Mesenchymal stem cell (in vitro differentiated cells and primary cell): Measurements from ENCODE around the gene ACAD8.

Source experiments
- DNase-seq: peaks from one replicate; pipeline ENCODE4 v3.0.0-alpha.2; 2013
- H2AFZ ChIP-seq: one replicate; pipeline ENCODE4 v1.6.1; 2013; ENCODE audit warnings: low read depth, mild to moderate bottlenecking, control low read depth, inconsistent platforms, low read length, moderate library complexity
- H2AK5ac ChIP-seq: 2 replicates; pipeline ENCODE4 v1.6.1; 2013; ENCODE audit warnings: low read length, moderate library complexity, mild to moderate bottlenecking, inconsistent platforms; ENCODE audit not compliant: severe bottlenecking
- H2BK120ac ChIP-seq: one replicate; pipeline ENCODE4 v1.6.1; 2013; ENCODE audit warnings: low read depth, mild to moderate bottlenecking, inconsistent platforms, low read length, moderate library complexity
- H2BK12ac ChIP-seq, 2 experiments: one replicate each; pipeline ENCODE4 v1.6.1; 2013; ENCODE audit warnings: inconsistent platforms in 2 of 2, low read length in 2 of 2, mild to moderate bottlenecking in 2 of 2, moderate library complexity in 2 of 2, control low read depth in 1 of 2
- H2BK15ac ChIP-seq: one replicate; pipeline ENCODE4 v1.6.1; 2013; ENCODE audit warnings: mild to moderate bottlenecking, low read depth, inconsistent platforms; ENCODE audit not compliant: poor library complexity, severe bottlenecking
- H2BK5ac ChIP-seq: 2 replicates; pipeline ENCODE4 v1.6.1; 2013; ENCODE audit warnings: low read depth, mild to moderate bottlenecking, low read length, control low read depth, inconsistent platforms; ENCODE audit not compliant: poor library complexity, severe bottlenecking
- H3K14ac ChIP-seq, 2 experiments: one replicate each; pipeline ENCODE4 v1.6.1; 2013; ENCODE audit warnings: inconsistent platforms in 2 of 2, low read length in 2 of 2, control low read depth in 1 of 2, mild to moderate bottlenecking in 1 of 2, moderate library complexity in 1 of 2
- H3K18ac ChIP-seq, 2 experiments: one replicate each; pipeline ENCODE4 v1.6.1; 2013; ENCODE audit warnings: inconsistent platforms in 2 of 2, low read length in 2 of 2, control low read depth in 1 of 2, low read depth in 1 of 2, mild to moderate bottlenecking in 1 of 2
- H3K23ac ChIP-seq, 2 experiments: one replicate each; pipeline ENCODE4 v1.6.1; 2013; ENCODE audit warnings: inconsistent platforms in 2 of 2, low read length in 2 of 2, mild to moderate bottlenecking in 2 of 2, moderate library complexity in 2 of 2, control low read depth in 1 of 2
- H3K27ac ChIP-seq: 2 replicates; pipeline ENCODE4 v1.5.1; 2013; ENCODE audit warnings: mild to moderate bottlenecking, moderate library complexity, low read length, control low read depth, inconsistent platforms; ENCODE audit not compliant: poor library complexity, severe bottlenecking
- H3K27me3 ChIP-seq, 2 experiments: 2 replicates each; pipeline versions ENCODE4 v1.6.1 to v1.7.0; 2013; ENCODE audit warnings: low read length in 2 of 2, mild to moderate bottlenecking in 2 of 2, moderate library complexity in 2 of 2, control low read depth in 1 of 2, inconsistent platforms in 1 of 2; ENCODE audit not compliant: control insufficient read depth in 1 of 2, insufficient read depth in 1 of 2
- H3K36me3 ChIP-seq, 2 experiments: 2 replicates each; pipeline versions ENCODE4 v1.6.1 to v1.7.0; 2013; ENCODE audit warnings: low read length in 2 of 2, control low read depth in 1 of 2, inconsistent platforms in 1 of 2, low read depth in 1 of 2, mild to moderate bottlenecking in 1 of 2; ENCODE audit not compliant: insufficient read depth in 2 of 2, control insufficient read depth in 1 of 2
- H3K4ac ChIP-seq, 2 experiments: one replicate each; pipeline ENCODE4 v1.6.1; 2013; ENCODE audit warnings: inconsistent platforms in 2 of 2, low read length in 2 of 2, mild to moderate bottlenecking in 2 of 2, moderate library complexity in 2 of 2, control low read depth in 1 of 2, low read depth in 1 of 2
- H3K4me1 ChIP-seq: 2 replicates; pipeline ENCODE4 v1.6.1; 2013; ENCODE audit warnings: low read depth, low read length, control low read depth; ENCODE audit not compliant: control insufficient read depth, insufficient read depth
- H3K4me2 ChIP-seq: 2 replicates; pipeline ENCODE4 v1.6.1; 2013; ENCODE audit warnings: low read length, mild to moderate bottlenecking, inconsistent platforms; ENCODE audit not compliant: poor library complexity, severe bottlenecking
- H3K4me3 ChIP-seq, 2 experiments: 2 replicates each; pipeline versions ENCODE4 v1.5.1 to v1.7.0; 2013; ENCODE audit warnings: low read length in 2 of 2, mild to moderate bottlenecking in 2 of 2, control low read depth in 1 of 2, low read depth in 1 of 2; ENCODE audit not compliant: insufficient read depth in 1 of 2
- H3K79me1 ChIP-seq: replicated peaks from 2 replicates; pipeline ENCODE4 v1.6.1; 2013; ENCODE audit warnings: mild to moderate bottlenecking, control low read depth, low read length, inconsistent platforms; ENCODE audit not compliant: poor library complexity, severe bottlenecking
- H3K9ac ChIP-seq: 2 replicates; pipeline ENCODE4 v1.7.0; 2013; ENCODE audit warnings: mild to moderate bottlenecking, low read length, moderate library complexity
- H3K9me3 ChIP-seq: 2 replicates; pipeline ENCODE4 v1.7.0; 2013; ENCODE audit warnings: mild to moderate bottlenecking, low read length; ENCODE audit not compliant: control insufficient read depth
- H4K8ac ChIP-seq: one replicate; pipeline ENCODE4 v1.6.1; 2013; ENCODE audit warnings: inconsistent platforms, mild to moderate bottlenecking, low read length, moderate library complexity
- H4K91ac ChIP-seq: one replicate; pipeline ENCODE4 v1.6.1; 2013; ENCODE audit warnings: mild to moderate bottlenecking, low read length, inconsistent platforms
- WGBS: methylation state at CpG from one replicate; pipeline ENCODE4 v1.1.7; 2013; ENCODE audit warnings: mixed read lengths; 5-methylcytosine and 5-hydroxymethylcytosine counted together

Gene ACAD8

GRCh38 chr11:134261626-134262488 is 8.5 kb downstream of the ACAD8 start:
- H3K79me1 ChIP-seq: peaks cover 14% of the 10 kb centered on the region
- peaks cover 47 to 71% of the 10 kb centered on the region in 2 experiments for H3K36me3 ChIP-seq
- H3K9ac ChIP-seq: no peak overlapping the region
- no peak overlapping the region for H2AK5ac ChIP-seq
- no peak overlapping the region for H2BK12ac ChIP-seq
- H2BK15ac ChIP-seq: no peak overlapping the region
- no peaks in the 10 kb centered on the region for H3K27me3 ChIP-seq
- H2BK120ac ChIP-seq: no peak overlapping the region
- H3K4me3 ChIP-seq: no peak overlapping the region
- H3K23ac ChIP-seq: no peak overlapping the region
- H3K18ac ChIP-seq: no peak overlapping the region
- no peaks in the 10 kb centered on the region for H3K9me3 ChIP-seq
- H3K14ac ChIP-seq: no peak overlapping the region
- H2BK5ac ChIP-seq: no peak overlapping the region
- no peak overlapping the region for H3K4me2 ChIP-seq
- WGBS: 86% methylated on average over 14 of the region's 14 CpGs
- H3K4ac ChIP-seq: no peak overlapping the region
- H4K91ac ChIP-seq: no peak overlapping the region
- no peak for DNase-seq
- no peak overlapping the region for H2AFZ ChIP-seq
- no peaks in the 10 kb centered on the region for H3K4me1 ChIP-seq
- H4K8ac ChIP-seq: no peak overlapping the region
- H3K27ac ChIP-seq: no peak overlapping the region

DNA sequence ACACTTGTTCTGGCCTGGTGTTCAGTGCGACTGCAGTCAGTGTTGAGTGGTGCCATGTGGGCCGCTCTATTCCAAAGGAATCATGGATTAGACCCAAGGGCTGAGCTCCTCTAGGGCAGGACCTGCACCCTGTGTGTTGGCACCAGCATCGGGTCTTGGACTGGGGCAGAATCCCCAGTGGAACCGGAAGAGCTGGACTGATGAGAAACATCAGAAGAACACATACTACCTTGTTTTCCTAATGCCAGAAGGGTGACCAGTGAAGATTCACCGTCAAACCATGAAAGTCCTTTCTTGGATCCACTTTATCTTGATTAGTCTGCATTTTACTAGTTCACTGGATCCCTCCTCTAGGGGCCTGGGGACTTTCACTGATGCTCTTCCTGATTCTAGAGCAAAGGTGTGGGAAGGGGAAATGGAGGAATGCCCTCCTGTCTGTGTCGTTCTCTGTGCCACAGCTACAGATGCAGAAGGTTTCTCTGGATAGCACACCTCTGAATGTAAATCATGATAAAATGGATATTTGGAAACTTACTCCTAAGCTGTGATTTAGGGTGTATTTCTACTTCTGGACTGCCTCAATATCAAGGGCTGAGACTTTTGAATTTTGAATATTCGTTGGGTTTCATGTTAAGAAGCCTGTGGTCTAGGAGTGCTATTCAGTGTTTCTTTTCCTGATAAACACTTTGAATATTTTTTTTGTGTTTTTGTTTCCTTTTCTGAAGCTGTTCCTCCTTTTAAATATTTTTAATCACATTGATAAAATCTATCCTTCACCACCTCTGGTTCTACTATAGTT is 11.8 kb downstream of the ACAD8 start:
- no peak overlapping the region for H3K9ac ChIP-seq
- no peak overlapping the region for H3K4me2 ChIP-seq
- no peak for DNase-seq
- no peak overlapping the region for H3K4ac ChIP-seq
- H3K27ac ChIP-seq: no peak overlapping the region
- no peak overlapping the region for H2BK120ac ChIP-seq
- H2BK5ac ChIP-seq: no peak overlapping the region
- H2BK12ac ChIP-seq: no peak overlapping the region
- H3K9me3 ChIP-seq: no peaks in the 10 kb centered on the region
- H4K8ac ChIP-seq: no peak overlapping the region
- H3K79me1 ChIP-seq: peaks cover 5% of the 10 kb centered on the region
- no peak overlapping the region for H3K23ac ChIP-seq
- H2BK15ac ChIP-seq: no peak overlapping the region
- H4K91ac ChIP-seq: no peak overlapping the region
- H3K18ac ChIP-seq: no peak overlapping the region
- no peaks in the 10 kb centered on the region for H3K4me1 ChIP-seq
- WGBS: 94% methylated on average over 6 of the region's 7 CpGs
- no peak overlapping the region for H3K14ac ChIP-seq
- peaks cover 4 to 6% of the 10 kb centered on the region in 2 experiments for H3K27me3 ChIP-seq
- no peak overlapping the region for H2AFZ ChIP-seq
- no peak overlapping the region for H2AK5ac ChIP-seq
- no peak overlapping the region for H3K4me3 ChIP-seq
- peaks cover 30 to 45% of the 10 kb centered on the region in 2 experiments for H3K36me3 ChIP-seq

GRCh38 chr11:134266440-134266839 is 13.1 kb downstream of the ACAD8 start:
- Histone ChIP-seq H3K9ac (peak overlapping the region; percentile 37), H3K4ac (no peak overlapping the region), H3K27ac (no peak overlapping the region), H2BK12ac (no peak overlapping the region), H2BK5ac (no peak overlapping the region), H2BK120ac (no peak overlapping the region), H3K14ac (no peak overlapping the region), H3K4me2 (no peak overlapping the region), H4K8ac (no peak overlapping the region), H3K23ac (no peak overlapping the region), H4K91ac (no peak overlapping the region), H2BK15ac (no peak overlapping the region), H3K27me3 (peaks cover 16% of the 10 kb centered on the region in 2 experiments), H3K4me1 (no peaks in the 10 kb centered on the region), H3K18ac (no peak overlapping the region), H3K36me3 (peaks cover 24 to 32% of the 10 kb centered on the region in 2 experiments), H2AK5ac (no peak overlapping the region), H2AFZ (no peak overlapping the region), H3K4me3 (no peak overlapping the region), H3K9me3 (no peaks in the 10 kb centered on the region), H3K79me1 (peaks cover 1% of the 10 kb centered on the region)
- DNase-seq: no peak
- 91% methylated on average over 5 of the region's 5 CpGs for WGBS

- no peak overlapping the region for H4K8ac ChIP-seq
- H3K36me3 ChIP-seq: peaks cover 20 to 28% of the 10 kb centered on the region in 2 experiments
- H4K91ac ChIP-seq: no peak overlapping the region
- peaks cover 1% of the 10 kb centered on the region for H3K79me1 ChIP-seq
- DNase-seq: peak; percentile 45
- H3K23ac ChIP-seq: no peak overlapping the region
- no peaks in the 10 kb centered on the region for H3K4me1 ChIP-seq
- no peak overlapping the region for H2AK5ac ChIP-seq
- no peak overlapping the region for H2BK15ac ChIP-seq
- H3K9ac ChIP-seq: peak overlapping the region; percentile 37
- H3K14ac ChIP-seq: no peak overlapping the region
- peaks cover 20% of the 10 kb centered on the region in 2 experiments for H3K27me3 ChIP-seq
- H3K4me2 ChIP-seq: no peak overlapping the region
- no peak overlapping the region for H2BK5ac ChIP-seq
- H3K4me3 ChIP-seq: no peak overlapping the region
- H2BK12ac ChIP-seq: no peak overlapping the region
- H2BK120ac ChIP-seq: no peak overlapping the region
- H3K4ac ChIP-seq: no peak overlapping the region
- 57% methylated on average over 3 of the region's 3 CpGs for whole genome bisulfite sequencing
- no peaks in the 10 kb centered on the region for H3K9me3 ChIP-seq
- H3K18ac ChIP-seq: no peak overlapping the region
- H2AFZ ChIP-seq: no peak overlapping the region
- H3K27ac ChIP-seq: no peak overlapping the region
Measured at GRCh38 chr11:134266841-134267251, 13.5 kb downstream of the ACAD8 start.
